GM12874 (cell line): ENCODE measurements around the gene SCN5A.

Experiments used
- TF ChIP-seq, protein P1 (sequence below): IDR thresholded peaks from 2 replicates; pipeline ENCODE4 v1.5.1; 2011; ENCODE audit warnings: low read depth, mild to moderate bottlenecking, control low read depth, low read length, moderate library complexity; ENCODE audit not compliant: insufficient read depth

SCN5A gene

DNA sequence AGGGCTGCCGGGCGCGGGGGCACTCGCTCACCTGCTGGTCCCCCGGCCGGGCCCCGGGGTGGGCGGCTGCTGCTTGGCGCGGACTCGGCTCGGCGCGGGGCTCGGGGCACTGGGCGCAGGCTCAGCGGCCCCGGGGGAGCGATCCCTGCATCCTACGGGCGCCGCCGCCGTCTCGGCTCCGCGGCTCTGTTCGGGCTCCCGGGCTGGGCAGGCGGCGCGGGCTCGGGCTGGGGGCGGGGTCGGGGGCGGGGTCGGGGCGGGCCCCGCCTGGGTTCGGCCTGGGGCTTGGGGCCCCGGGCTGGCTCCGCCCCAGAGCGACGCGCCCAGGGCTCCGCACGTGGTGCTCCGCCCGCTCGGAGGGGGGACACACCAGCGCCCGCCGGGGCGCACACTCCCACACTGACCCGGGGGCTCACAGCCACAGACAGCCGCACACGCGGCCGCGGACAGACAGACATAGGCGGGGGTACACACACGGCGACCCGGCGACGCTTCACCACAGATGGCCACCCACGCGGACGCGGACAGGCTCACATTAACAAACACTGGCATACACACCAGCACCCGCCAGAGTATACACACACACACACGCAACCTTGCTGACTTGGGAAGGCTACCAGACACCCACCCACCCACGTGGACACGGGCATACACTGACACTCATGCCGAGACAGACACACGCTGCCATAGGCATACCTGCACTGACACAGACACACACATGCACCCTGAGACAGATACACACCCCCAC lies at the start of gene SCN5A:
TSS of gene SCN5A (minus strand) at position 188 of the 748 bp plus-strand sequence. CDS start 16,380 bp downstream, outside the sequence.
- TF ChIP-seq, protein P1, sequence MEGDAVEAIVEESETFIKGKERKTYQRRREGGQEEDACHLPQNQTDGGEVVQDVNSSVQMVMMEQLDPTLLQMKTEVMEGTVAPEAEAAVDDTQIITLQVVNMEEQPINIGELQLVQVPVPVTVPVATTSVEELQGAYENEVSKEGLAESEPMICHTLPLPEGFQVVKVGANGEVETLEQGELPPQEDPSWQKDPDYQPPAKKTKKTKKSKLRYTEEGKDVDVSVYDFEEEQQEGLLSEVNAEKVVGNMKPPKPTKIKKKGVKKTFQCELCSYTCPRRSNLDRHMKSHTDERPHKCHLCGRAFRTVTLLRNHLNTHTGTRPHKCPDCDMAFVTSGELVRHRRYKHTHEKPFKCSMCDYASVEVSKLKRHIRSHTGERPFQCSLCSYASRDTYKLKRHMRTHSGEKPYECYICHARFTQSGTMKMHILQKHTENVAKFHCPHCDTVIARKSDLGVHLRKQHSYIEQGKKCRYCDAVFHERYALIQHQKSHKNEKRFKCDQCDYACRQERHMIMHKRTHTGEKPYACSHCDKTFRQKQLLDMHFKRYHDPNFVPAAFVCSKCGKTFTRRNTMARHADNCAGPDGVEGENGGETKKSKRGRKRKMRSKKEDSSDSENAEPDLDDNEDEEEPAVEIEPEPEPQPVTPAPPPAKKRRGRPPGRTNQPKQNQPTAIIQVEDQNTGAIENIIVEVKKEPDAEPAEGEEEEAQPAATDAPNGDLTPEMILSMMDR = no peak

DNA sequence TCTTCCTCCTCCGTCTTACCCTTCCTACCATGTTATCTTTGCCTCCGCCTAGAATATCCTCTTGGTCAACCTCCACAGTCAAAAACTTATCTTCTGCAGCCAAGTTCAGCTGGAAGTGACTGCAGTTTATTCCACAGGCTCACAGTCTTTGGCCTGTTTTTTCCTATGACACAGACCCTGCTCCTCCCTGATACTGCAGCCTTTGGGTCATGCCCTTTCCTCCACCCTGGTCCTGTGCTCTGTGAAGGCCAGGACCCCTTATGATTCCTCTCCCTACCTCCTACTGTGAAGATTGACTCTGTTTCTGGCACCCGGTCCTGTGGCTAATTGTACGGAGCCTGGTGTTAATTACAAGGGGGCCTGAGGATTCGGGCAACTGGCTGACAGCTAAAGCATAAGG lies 49.3 kb upstream of the SCN5A start:
- TF ChIP-seq, protein P1 = no peak

- TF ChIP-seq, protein P1 = no peak
These were observed 48.6 kb upstream of the SCN5A start for GRCh38 chr3:38698061-38698460.

- TF ChIP-seq, protein P1 = no peak
These were observed 46.5 kb upstream of the SCN5A start for GRCh38 chr3:38696034-38696433.

- TF ChIP-seq, protein P1 = no peak
These were observed 40.7 kb upstream of the SCN5A start for GRCh38 chr3:38690185-38690584.

DNA sequence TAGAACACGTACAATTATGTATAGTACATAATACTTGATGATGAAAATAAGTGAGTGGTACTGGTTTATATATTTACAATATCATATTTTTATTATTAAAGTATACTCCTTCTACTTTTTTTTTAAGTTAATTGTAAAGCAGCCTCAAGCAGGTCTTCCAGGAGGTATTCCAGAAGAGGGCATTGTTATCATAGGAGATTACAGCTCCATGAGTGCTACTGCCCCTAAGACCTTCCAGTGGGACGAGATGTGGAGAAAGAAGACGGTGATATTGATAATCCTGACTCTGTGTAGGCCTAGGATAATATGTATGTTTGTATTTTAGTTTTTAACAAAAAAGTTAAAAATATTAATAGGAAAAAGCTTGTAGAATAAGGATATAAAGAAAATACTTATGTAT lies 40.3 kb upstream of the SCN5A start:
- TF ChIP-seq, protein P1 = no peak

DNA sequence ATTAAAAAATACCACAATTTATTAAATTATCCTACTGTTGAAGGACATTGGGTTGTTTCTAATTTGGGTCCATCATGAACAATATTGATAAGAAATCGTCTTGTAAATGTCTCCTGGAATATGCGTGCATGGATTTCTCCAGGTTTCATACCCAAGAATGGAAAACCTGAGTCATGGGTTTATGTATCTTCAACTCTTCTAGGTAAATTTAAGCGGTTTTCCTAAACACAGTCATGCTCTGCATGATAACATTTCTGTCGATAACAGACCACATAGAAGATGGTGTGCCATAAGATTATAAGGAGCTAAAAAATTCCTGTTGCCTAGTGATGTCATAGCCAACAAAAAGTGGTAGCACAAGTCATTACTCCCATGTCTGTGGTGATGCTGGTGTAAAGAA lies 39.9 kb upstream of the SCN5A start:
- TF ChIP-seq, protein P1 = no peak

- TF ChIP-seq, protein P1 = no peak
These were observed 37.8 kb upstream of the SCN5A start for GRCh38 chr3:38687321-38687720.
